K562 (cell line): ENCODE results near the gene CFAP20. TPM values are rescaled to one million over a fixed set of nuclear protein-coding genes. Genes with fewer than 3 reads are reported as not detected.
A peak's percentile ranks its signal among the peaks of the same experiment; 100 is the strongest.

Experiments
- ARID3A ChIP-seq: IDR thresholded peaks from 2 replicates; pipeline ENCODE4 v1.6.1; 2012; ENCODE audit warnings: low read depth, low read length, improper control_type of control experiment, borderline replicate concordance
- CC2D1A ChIP-seq: fragments of 450-650 bp; IDR thresholded peaks from 2 replicates; pipeline ENCODE4 v1.6.1; 2017; ENCODE audit warnings: mild to moderate bottlenecking
- E2F1 ChIP-seq: sonication (generic); formaldehyde crosslinking; IDR thresholded peaks from 2 replicates; pipeline ENCODE4 v1.8.1; 2023; ENCODE audit warnings: mild to moderate bottlenecking, missing genetic modification reagents, moderate library complexity
- KAT2B ChIP-seq: IDR thresholded peaks from one replicate; pipeline ENCODE4 v1.6.1; 2012; ENCODE audit warnings: low read depth, mild to moderate bottlenecking, control low read depth, inconsistent platforms, low read length, moderate library complexity
- MBD2 ChIP-seq: sonication (generic); IDR thresholded peaks from 2 replicates; pipeline ENCODE4 v1.6.1; 2016; ENCODE audit warnings: low read depth, borderline replicate concordance
- NUFIP1 ChIP-seq: fragments of 450-650 bp; IDR thresholded peaks from 2 replicates; pipeline ENCODE4 v1.6.1; 2018; ENCODE audit not compliant: partially characterized antibody
- PHF20 ChIP-seq: fragments of 450-650 bp; IDR thresholded peaks from 2 replicates; pipeline ENCODE4 v1.6.1; 2018; ENCODE audit not compliant: partially characterized antibody
- POLR2G ChIP-seq: fragments of 200-400 bp; formaldehyde crosslinking; IDR thresholded peaks from 2 replicates; pipeline ENCODE4 v1.6.1; 2017; ENCODE audit warnings: low read depth, mild to moderate bottlenecking, antibody characterized with exemption, low read length, moderate library complexity
- RB1 ChIP-seq: fragments of 450-650 bp; IDR thresholded peaks from 2 replicates; pipeline ENCODE4 v1.6.1; 2017; ENCODE audit warnings: low read depth, mild to moderate bottlenecking
- RCOR1 ChIP-seq, 2 experiments: IDR thresholded peaks; 2 replicates each; pipeline ENCODE4 v1.6.1; 2012; ENCODE audit warnings: low read depth in 2 of 2, low read length in 2 of 2, borderline replicate concordance in 1 of 2, improper control_type of control experiment in 1 of 2
- SMARCA4 ChIP-seq: fragments of 450-650 bp; IDR thresholded peaks from 2 replicates; pipeline ENCODE4 v1.6.1; 2016
- TAL1 ChIP-seq: fragments of 450-650 bp; IDR thresholded peaks from 2 replicates; pipeline ENCODE4 v1.6.1; 2016; ENCODE audit warnings: mild to moderate bottlenecking
- TBL1XR1 ChIP-seq, 2 experiments: IDR thresholded peaks; 2 replicates each; pipeline ENCODE4 v1.6.1; 2012; ENCODE audit warnings: improper control_type of control experiment in 2 of 2, low read length in 2 of 2, mild to moderate bottlenecking in 1 of 2
- UBTF ChIP-seq, 2 experiments: IDR thresholded peaks; 2 replicates each; pipeline ENCODE4 v1.6.1; 2012; ENCODE audit warnings: improper control_type of control experiment in 2 of 2, low read depth in 2 of 2, low read length in 2 of 2, borderline replicate concordance in 1 of 2
- VEZF1 ChIP-seq: fragments of 200-800 bp; sonication (Bioruptor generic); IDR thresholded peaks from 2 replicates; pipeline ENCODE4 v1.6.1; 2017; ENCODE audit warnings: missing genetic modification characterization, missing compliant biosample characterization
- ZNF263 ChIP-seq: sonication (generic); formaldehyde crosslinking; IDR thresholded peaks from 2 replicates; pipeline ENCODE4 v1.8.0; 2022; ENCODE audit warnings: mild to moderate bottlenecking, missing genetic modification reagents, borderline replicate concordance
- ZNF277 ChIP-seq: fragments of 250-450 bp; sonication (Bioruptor Pico); IDR thresholded peaks from 2 replicates; pipeline ENCODE4 v1.8.0; 2022; ENCODE audit warnings: inconsistent platforms, mild to moderate bottlenecking, moderate library complexity, borderline replicate concordance
- ZNF347 ChIP-seq: fragments of 450-650 bp; formaldehyde crosslinking; IDR thresholded peaks from 2 replicates; pipeline ENCODE4 v1.4.0; 2020; ENCODE audit warnings: low read depth, mild to moderate bottlenecking, moderate library complexity
- polyA plus RNA-seq, 8 experiments: library from polyadenylated mRNA; depleted of rRNA in 4 of 8; stranded (reverse) in 5 of 8; unstranded in 3 of 8; fragments of >200 nt; fragmentation: Nextera tagmentation in 2 of 8; fragmentation: Illumina TruSeq in 1 of 8; extraction: Ambion mirVana in 2 of 8; extraction: Trizol in 1 of 8; gene quantifications; 2 replicates each; pipeline versions ENCODE4 v1.2.1 to v1.2.3, GENCODE V29; 2011 to 2014; ENCODE audit warnings: inconsistent platforms in 1 of 8, missing spikeins in 1 of 8
- total RNA-seq, 7 experiments: library from RNA; depleted of rRNA in 6 of 7; stranded (reverse); fragments of >200 nt in 6 of 7; fragmentation: Illumina TruSeq in 2 of 7; extraction: Trizol in 2 of 7; gene quantifications; 2 replicates each; pipeline versions ENCODE4 v1.2.1 to v1.2.3, GENCODE V29; 2011 to 2021; ENCODE audit warnings: low replicate concordance in 1 of 7

Gene CFAP20
- total and polyA plus RNA-seq, 9 of the 15 experiments (the other 6 are each of a cell fraction or from before 2014, with no cell fraction given) = 20.5 to 90.5 (median 75.3) TPM

GRCh38 chr16:58129097-58129936 lies at the start of gene CFAP20 (continued):
- TF ChIP-seq UBTF (IDR thresholded peaks at IDR 0.05; ENCODE audit: borderline replicate concordance in 1 of 2, low read depth in 2 of 2, low read length in 2 of 2) (0 out of 4 replicates have a peak, but pooled peaks have one; percentile 31 to 80), NUFIP1 (peak; percentile 61), KAT2B (no peak), E2F1 (CRISPR knock-in tag) (peak; percentile 90), TAL1 (peak; percentile 28; the same call in 1 of the 2 replicates), RB1 (peak; percentile 85), ZNF277 (CRISPR knock-in tag) (no peak), RCOR1 (IDR thresholded peaks at IDR 0.05; ENCODE audit: borderline replicate concordance in 1 of 2, low read depth in 2 of 2, low read length in 2 of 2) (peak in 1 of 2 experiments; percentile 66; a peak in 3 of 4 replicates), PHF20 (peak; percentile 44), TBL1XR1 (IDR thresholded peaks at IDR 0.05; ENCODE audit: low read length in 2 of 2) (peak; percentile 42 to 77; a peak in 1 of 4 replicates), POLR2G (peak; percentile 97), VEZF1 (CRISPR knock-in tag) (peak; percentile 58; the same call in 1 of the 2 replicates), SMARCA4 (no peak), ZNF263 (CRISPR knock-in tag) (no peak), MBD2 (peak; percentile 82), ARID3A (peak; percentile 20; the same call in 1 of the 2 replicates), CC2D1A (peak; percentile 70; the same call in 1 of the 2 replicates), ZNF347 (no peak)
